Neural progenitor cell (in vitro differentiated cells): Measurements from ENCODE around the gene PRCD.

Experiments used
- EZH2 ChIP-seq: fragments of 200-600 bp; sonication (generic); IDR thresholded peaks from 2 replicates; pipeline ENCODE4 v1.6.1; 2017; ENCODE audit warnings: antibody characterized with exemption, mild to moderate bottlenecking, moderate library complexity
- EZH2phosphoT487 ChIP-seq: fragments of 200-600 bp; sonication (generic); IDR thresholded peaks from 2 replicates; pipeline ENCODE4 v1.6.1; 2017; ENCODE audit warnings: antibody characterized with exemption
- TF ChIP-seq, protein P1 (sequence below): fragments of 200-600 bp; sonication (generic); IDR thresholded peaks from 2 replicates; pipeline ENCODE4 v1.5.1; 2017; ENCODE audit warnings: antibody characterized with exemption, mild to moderate bottlenecking

DNA sequence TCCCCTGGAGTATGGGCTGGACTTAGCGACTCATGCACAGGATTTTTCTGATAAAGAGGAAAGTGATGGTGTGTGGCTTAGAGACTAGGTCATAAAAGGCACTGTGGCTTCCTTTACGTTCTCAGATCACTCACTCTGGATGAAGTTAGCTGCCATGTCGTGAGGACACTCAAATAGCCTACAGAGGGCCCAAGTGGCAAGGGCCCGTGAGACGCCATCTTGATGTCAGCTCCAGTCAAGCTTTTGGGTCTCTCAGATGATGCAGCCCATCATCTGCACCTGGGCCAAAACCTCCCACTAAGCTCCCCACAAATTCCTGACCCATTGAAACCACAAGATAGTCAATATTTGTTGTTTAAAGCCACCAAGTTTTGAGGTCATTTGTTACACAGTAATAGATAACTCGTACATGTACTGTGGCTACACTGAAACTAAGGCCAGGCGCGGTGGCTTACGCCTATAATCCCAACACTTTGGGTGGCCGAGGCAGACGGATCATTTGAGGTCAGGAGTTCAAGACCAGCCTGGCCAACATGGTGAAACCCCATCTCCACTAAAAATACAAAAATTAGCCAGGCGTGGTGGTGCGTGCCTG is 31.1 kb downstream of the PRCD start:
- TF ChIP-seq, protein P1, sequence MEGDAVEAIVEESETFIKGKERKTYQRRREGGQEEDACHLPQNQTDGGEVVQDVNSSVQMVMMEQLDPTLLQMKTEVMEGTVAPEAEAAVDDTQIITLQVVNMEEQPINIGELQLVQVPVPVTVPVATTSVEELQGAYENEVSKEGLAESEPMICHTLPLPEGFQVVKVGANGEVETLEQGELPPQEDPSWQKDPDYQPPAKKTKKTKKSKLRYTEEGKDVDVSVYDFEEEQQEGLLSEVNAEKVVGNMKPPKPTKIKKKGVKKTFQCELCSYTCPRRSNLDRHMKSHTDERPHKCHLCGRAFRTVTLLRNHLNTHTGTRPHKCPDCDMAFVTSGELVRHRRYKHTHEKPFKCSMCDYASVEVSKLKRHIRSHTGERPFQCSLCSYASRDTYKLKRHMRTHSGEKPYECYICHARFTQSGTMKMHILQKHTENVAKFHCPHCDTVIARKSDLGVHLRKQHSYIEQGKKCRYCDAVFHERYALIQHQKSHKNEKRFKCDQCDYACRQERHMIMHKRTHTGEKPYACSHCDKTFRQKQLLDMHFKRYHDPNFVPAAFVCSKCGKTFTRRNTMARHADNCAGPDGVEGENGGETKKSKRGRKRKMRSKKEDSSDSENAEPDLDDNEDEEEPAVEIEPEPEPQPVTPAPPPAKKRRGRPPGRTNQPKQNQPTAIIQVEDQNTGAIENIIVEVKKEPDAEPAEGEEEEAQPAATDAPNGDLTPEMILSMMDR = no peak
- no peak for TF ChIP-seq EZH2
- TF ChIP-seq EZH2phosphoT487 = no peak
